GM12878 (cell line): Measurements from ENCODE around the gene TRABD2A.

ENCODE experiments used
- POLR2A ChIP-seq: IDR thresholded peaks from 2 replicates; pipeline ENCODE4 v1.6.1; 2011; ENCODE audit warnings: low read depth, mild to moderate bottlenecking, low read length
- RAD21 ChIP-seq: IDR thresholded peaks from 2 replicates; pipeline ENCODE4 v1.6.1; 2011; ENCODE audit warnings: mild to moderate bottlenecking, low read depth, low read length, moderate library complexity; ENCODE audit not compliant: insufficient read depth
- REST ChIP-seq: IDR thresholded peaks from 2 replicates; pipeline ENCODE4 v1.6.1; 2012; ENCODE audit warnings: mild to moderate bottlenecking, low read depth, low read length
- RFX5 ChIP-seq: IDR thresholded peaks from 2 replicates; pipeline ENCODE4 v1.6.1; 2011; ENCODE audit warnings: low read depth, low read length, improper control_type of control experiment
- SMC3 ChIP-seq: IDR thresholded peaks from 2 replicates; pipeline ENCODE4 v1.6.1; 2011; ENCODE audit warnings: low read length, improper control_type of control experiment, borderline replicate concordance

- no peak for TF ChIP-seq RAD21
- TF ChIP-seq RFX5: no peak
- no peak for TF ChIP-seq POLR2A
- no peak for TF ChIP-seq SMC3
- no peak for TF ChIP-seq REST
Observed at GRCh38 chr2:84782717-84783442, 98.0 kb downstream of the TRABD2A start.
